PC-9 (cell line): ENCODE data around the gene ZNF398. TPM values are rescaled to one million over a fixed set of nuclear protein-coding genes. Genes with fewer than 3 reads are reported as not detected.

Experiments
- BruUV-seq: library from RNA; stranded (reverse); fragments of 400-500 nt; replicated peaks from 2 replicates; lab custom pipeline; 2021; lab: Mats Ljungman, UMichigan
- CTCF ChIA-PET: fragments of 300-600 bp; sonication (Branson Sonifier 250); formaldehyde crosslinking; loops from one replicate; lab custom pipeline; 2022; ENCODE audit warnings: antibody characterized with exemption; lab: Charles Lee
- POLR2A ChIA-PET: fragments of 300-600 bp; sonication (Branson Sonifier 250); formaldehyde crosslinking; loops from one replicate; lab custom pipeline; 2022; ENCODE audit warnings: antibody characterized with exemption; ENCODE audit not compliant: unreplicated experiment; lab: Charles Lee
- DNase-seq, 2 experiments: peaks; one replicate each; pipeline versions ENCODE4 v3.0.0 to v3.0.0-alpha.2; 2015 to 2022; ENCODE audit warnings: mixed read lengths in 1 of 2
- H2AFZ ChIP-seq: fragments of 200-600 bp; sonication (generic); 2 replicates; pipeline ENCODE4 v1.8.1; 2017; ENCODE audit warnings: antibody characterized with exemption
- H3F3A ChIP-seq: fragments of 200-600 bp; sonication (generic); 2 replicates; pipeline ENCODE4 v1.8.1; 2017; ENCODE audit warnings: antibody characterized with exemption, mild to moderate bottlenecking, low read depth; ENCODE audit not compliant: insufficient read depth
- H3K27ac ChIP-seq: fragments of 200-600 bp; sonication (generic); 2 replicates; pipeline ENCODE4 v1.6.1; 2016; ENCODE audit warnings: mixed run types
- H3K27me3 ChIP-seq: fragments of 200-600 bp; sonication (generic); 2 replicates; pipeline ENCODE4 v1.6.1; 2016; ENCODE audit warnings: low read depth, mixed run types; ENCODE audit not compliant: insufficient read depth
- H3K36me3 ChIP-seq: fragments of 200-600 bp; sonication (generic); 2 replicates; pipeline ENCODE4 v1.6.1; 2016; ENCODE audit warnings: low read depth, mixed run types
- H3K4me1 ChIP-seq: fragments of 200-600 bp; sonication (generic); replicated peaks from 2 replicates; pipeline ENCODE4 v1.6.1; 2016; ENCODE audit warnings: mixed run types; ENCODE audit not compliant: insufficient read depth
- H3K4me2 ChIP-seq: fragments of 200-600 bp; sonication (generic); 2 replicates; pipeline ENCODE4 v1.6.1; 2017; ENCODE audit warnings: mixed run types
- H3K4me3 ChIP-seq: fragments of 200-600 bp; sonication (generic); 2 replicates; pipeline ENCODE4 v1.6.1; 2016; ENCODE audit warnings: mixed run types
- H3K79me2 ChIP-seq: fragments of 200-600 bp; sonication (generic); 2 replicates; pipeline ENCODE4 v1.6.1; 2017; ENCODE audit warnings: low read depth, mixed run types
- H3K9me2 ChIP-seq: fragments of 200-600 bp; sonication (generic); 2 replicates; pipeline ENCODE4 v1.8.1; 2017; ENCODE audit warnings: mild to moderate bottlenecking; ENCODE audit not compliant: insufficient read depth
- H3K9me3 ChIP-seq: fragments of 200-600 bp; sonication (generic); 2 replicates; pipeline ENCODE4 v1.8.1; 2016; ENCODE audit warnings: low read depth; ENCODE audit not compliant: insufficient read depth
- H4K20me1 ChIP-seq: fragments of 200-600 bp; sonication (generic); 2 replicates; pipeline ENCODE4 v1.8.1; 2017; ENCODE audit not compliant: insufficient read depth
- CTCF ChIP-seq: fragments of 200-600 bp; sonication (generic); conservative IDR thresholded peaks from 2 replicates; pipeline ENCODE4 v1.6.1; 2017; ENCODE audit warnings: mixed run types, antibody characterized with exemption, mild to moderate bottlenecking, moderate library complexity
- EZH2 ChIP-seq: fragments of 200-600 bp; sonication (generic); IDR thresholded peaks from 2 replicates; pipeline ENCODE4 v1.8.0; 2017; ENCODE audit warnings: antibody characterized with exemption, low read depth
- intact Hi-C: fragments of 100-400 bp; cut with micrococcal nuclease; formaldehyde crosslinking; loops from one replicate; pipeline ENCODE4 v1.10.0; 2022; ENCODE audit not compliant: unreplicated experiment
- total RNA-seq: library from RNA; stranded (reverse); gene quantifications from 2 replicates; pipeline ENCODE4 v1.2.3, GENCODE V29; 2021

The ZNF398 gene
- total RNA-seq, 1 experiment from 2014 or later, result 11.7 TPM

- Histone ChIP-seq H3K4me1 (no peaks in the 10 kb centered on the region), H3K27me3 (no peaks in the 10 kb centered on the region), H2AFZ (no peak overlapping the region), H3K9me3 (no peaks in the 10 kb centered on the region), H3K79me2 (no peaks in the 10 kb centered on the region), H3K36me3 (no peaks in the 10 kb centered on the region), H4K20me1 (no peaks in the 10 kb centered on the region), H3K4me2 (no peak overlapping the region), H3F3A (no peaks in the 10 kb centered on the region; the same call in 1 of the 2 replicates), H3K4me3 (no peak overlapping the region), H3K9me2 (no peaks in the 10 kb centered on the region), H3K27ac (no peak overlapping the region)
- intact Hi-C loops, result no loop called here
- CTCF ChIA-PET, result interaction anchor here (0.8 kb wide), 1 partner anchor 35 kb away, joined by 3 read pairs; no protein-coding TSS in a partner anchor
- no peak for DNase-seq
- no peak for TF ChIP-seq EZH2
- no peak for TF ChIP-seq CTCF
- POLR2A ChIA-PET, result no interaction called here
- no TSS peak for BruUV-seq
Observed at GRCh38 chr7:149100821-149101220, 46.4 kb upstream of the ZNF398 start.

- H3K4me3 ChIP-seq, result no peak overlapping the region
- intact Hi-C loops, result no loop called here
- H3K27ac ChIP-seq, result no peak overlapping the region
- no peaks in the 10 kb centered on the region for H3K79me2 ChIP-seq
- no peaks in the 10 kb centered on the region for H3K9me3 ChIP-seq
- no peaks in the 10 kb centered on the region for H4K20me1 ChIP-seq
- CTCF ChIA-PET, result no interaction called here
- POLR2A ChIA-PET, result no interaction called here
- no peaks in the 10 kb centered on the region for H3K36me3 ChIP-seq
- no peak for DNase-seq
- H2AFZ ChIP-seq, result no peak overlapping the region
- TF ChIP-seq EZH2 (no peak), CTCF (no peak)
- BruUV-seq, result no TSS peak
- no peaks in the 10 kb centered on the region for H3F3A ChIP-seq
- no peak overlapping the region for H3K4me2 ChIP-seq
- no peaks in the 10 kb centered on the region for H3K4me1 ChIP-seq
- H3K27me3 ChIP-seq, result no peaks in the 10 kb centered on the region
- H3K9me2 ChIP-seq, result no peaks in the 10 kb centered on the region
Observed at GRCh38 chr7:149102666-149103065, 44.6 kb upstream of the ZNF398 start.

- no peaks in the 10 kb centered on the region for H3F3A ChIP-seq
- ChIA-PET POLR2A (no interaction called here), CTCF (no interaction called here)
- intact Hi-C loops, result no loop called here
- TF ChIP-seq EZH2 (no peak), CTCF (no peak)
- no peak for DNase-seq
- H3K27ac ChIP-seq, result no peak overlapping the region
- BruUV-seq, result no TSS peak
- no peaks in the 10 kb centered on the region for H3K9me2 ChIP-seq
- H3K36me3 ChIP-seq, result no peaks in the 10 kb centered on the region
- no peak overlapping the region for H3K4me2 ChIP-seq
- no peaks in the 10 kb centered on the region for H3K27me3 ChIP-seq
- H3K4me3 ChIP-seq, result no peak overlapping the region
- H3K9me3 ChIP-seq, result no peaks in the 10 kb centered on the region
- no peaks in the 10 kb centered on the region for H3K4me1 ChIP-seq
- no peak overlapping the region for H2AFZ ChIP-seq
- no peaks in the 10 kb centered on the region for H3K79me2 ChIP-seq
- H4K20me1 ChIP-seq, result no peaks in the 10 kb centered on the region
Observed at GRCh38 chr7:149103424-149103823, 43.8 kb upstream of the ZNF398 start.
